GM12878 (cell line): ENCODE data around the gene PCK1.

Experiments used
- CEBPB ChIP-seq, 2 experiments: fragments of 150-350 bp in 1 of 2; IDR thresholded peaks; 2 replicates each; pipeline ENCODE4 v1.6.1; 2012 to 2014; ENCODE audit warnings: low read depth in 2 of 2, low read length in 2 of 2, borderline replicate concordance in 1 of 2, inconsistent platforms in 1 of 2
- CTCF ChIP-seq, 3 experiments: IDR thresholded peaks in 2 of 3; conservative IDR thresholded peaks in 1 of 3; 2 replicates each; pipeline ENCODE4 v1.5.1; 2011; ENCODE audit warnings: low read depth in 3 of 3, low read length in 3 of 3, mild to moderate bottlenecking in 3 of 3, control low read depth in 2 of 3, moderate library complexity in 2 of 3, inconsistent platforms in 1 of 3, mixed read lengths in 1 of 3; ENCODE audit not compliant: control insufficient read depth in 2 of 3, insufficient read depth in 1 of 3; ENCODE audit errors: extremely low read depth in 1 of 3
- SMC3 ChIP-seq: IDR thresholded peaks from 2 replicates; pipeline ENCODE4 v1.6.1; 2011; ENCODE audit warnings: low read length, improper control_type of control experiment, borderline replicate concordance
- TCF12 ChIP-seq: IDR thresholded peaks from 2 replicates; pipeline ENCODE4 v1.6.1; 2011; ENCODE audit warnings: low read depth, mild to moderate bottlenecking, low read length
- USF1 ChIP-seq: IDR thresholded peaks from 2 replicates; pipeline ENCODE4 v1.6.1; 2011; ENCODE audit warnings: borderline replicate concordance, low read depth, mild to moderate bottlenecking, moderate library complexity, mixed read lengths, low read length; ENCODE audit not compliant: insufficient read depth; ENCODE audit errors: extremely low read length
- ZNF687 ChIP-seq: fragments of 450-650 bp; IDR thresholded peaks from 2 replicates; pipeline ENCODE4 v1.6.1; 2017; ENCODE audit warnings: mild to moderate bottlenecking, moderate library complexity

- TF ChIP-seq CTCF (IDR thresholded peaks at IDR 0.05 in 2 of 3, conservative IDR thresholded peaks at IDR 0.05 in 1 of 3; ENCODE audit: control insufficient read depth in 2 of 3, extremely low read depth in 1 of 3, insufficient read depth in 1 of 3, low read depth in 3 of 3, low read length in 3 of 3) = no peak
- TF ChIP-seq ZNF687 = no peak
- no peak for TF ChIP-seq CEBPB (IDR thresholded peaks at IDR 0.05; ENCODE audit: borderline replicate concordance in 1 of 2, low read depth in 2 of 2, low read length in 2 of 2)
- no peak for TF ChIP-seq SMC3
- TF ChIP-seq TCF12 = no peak
- no peak for TF ChIP-seq USF1
These were observed 48.5 kb upstream of the PCK1 start for GRCh38 chr20:57512432-57512831.
